ENCODE data around the gene CORIN. TPM values are rescaled to one million over a fixed set of nuclear protein-coding genes. Genes with fewer than 3 reads are reported as not detected.

Gene CORIN
- total RNA-seq, 1 experiment from 2014 or later = 3.5 TPM

- BruUV-seq (replicated peaks) = no TSS peak
- H3K4me2 ChIP-seq (ENCODE audit: low read length) = no peak overlapping the region
- no peak overlapping the region for H3K4me3 ChIP-seq (replicated peaks in 1 of 2; ENCODE audit: low read depth in 1 of 2, low read length in 2 of 2)
- H3K9me2 ChIP-seq (ENCODE audit: insufficient read depth) = 0 out of 2 replicates have a peak, but pooled peaks cover 4% of the 10 kb centered on the region
- CTCF ChIA-PET = no interaction called here
- no peaks in the 10 kb centered on the region for H4K20me1 ChIP-seq (ENCODE audit: insufficient read depth)
- DNase-seq (ENCODE audit: low read depth, low spot score) (no peak), ATAC-seq (no peak)
- H3K9ac ChIP-seq (ENCODE audit: low read length) = no peak overlapping the region
- POLR2A ChIA-PET = no interaction called here
- no peak overlapping the region for H3K27ac ChIP-seq (ENCODE audit: low read depth, low read length)
- H3K36me3 ChIP-seq (ENCODE audit: control insufficient read depth in 1 of 2, insufficient read depth in 2 of 2, low read length in 2 of 2) = peaks cover 0 to 5% of the 10 kb centered on the region in 2 experiments; a peak in 1 of 4 replicates
- RAD21 ChIA-PET (ENCODE audit: low non-redundant PET in 1 of 2, low total read pairs in 2 of 2, uncharacterized antibody in 2 of 2, unreplicated experiment in 2 of 2) = no interaction called here
- H3K27me3 ChIP-seq (ENCODE audit: insufficient read depth, low read length) = no peaks in the 10 kb centered on the region
- no peaks in the 10 kb centered on the region for H3K9me3 ChIP-seq (ENCODE audit: control insufficient read depth in 1 of 2, insufficient read depth in 1 of 2, low read depth in 1 of 2, low read length in 2 of 2)
- TF ChIP-seq SRF (IDR thresholded peaks at IDR 0.05; ENCODE audit: low read depth) = no peak
- no peak for TF ChIP-seq POLR2A (IDR thresholded peaks at IDR 0.05; ENCODE audit: borderline replicate concordance, extremely low read depth, insufficient read depth, insufficient read length)
- TF ChIP-seq POLR2AphosphoS5 (IDR thresholded peaks at IDR 0.05; ENCODE audit: low read depth, low read length) = no peak
- TF ChIP-seq, protein P1, sequence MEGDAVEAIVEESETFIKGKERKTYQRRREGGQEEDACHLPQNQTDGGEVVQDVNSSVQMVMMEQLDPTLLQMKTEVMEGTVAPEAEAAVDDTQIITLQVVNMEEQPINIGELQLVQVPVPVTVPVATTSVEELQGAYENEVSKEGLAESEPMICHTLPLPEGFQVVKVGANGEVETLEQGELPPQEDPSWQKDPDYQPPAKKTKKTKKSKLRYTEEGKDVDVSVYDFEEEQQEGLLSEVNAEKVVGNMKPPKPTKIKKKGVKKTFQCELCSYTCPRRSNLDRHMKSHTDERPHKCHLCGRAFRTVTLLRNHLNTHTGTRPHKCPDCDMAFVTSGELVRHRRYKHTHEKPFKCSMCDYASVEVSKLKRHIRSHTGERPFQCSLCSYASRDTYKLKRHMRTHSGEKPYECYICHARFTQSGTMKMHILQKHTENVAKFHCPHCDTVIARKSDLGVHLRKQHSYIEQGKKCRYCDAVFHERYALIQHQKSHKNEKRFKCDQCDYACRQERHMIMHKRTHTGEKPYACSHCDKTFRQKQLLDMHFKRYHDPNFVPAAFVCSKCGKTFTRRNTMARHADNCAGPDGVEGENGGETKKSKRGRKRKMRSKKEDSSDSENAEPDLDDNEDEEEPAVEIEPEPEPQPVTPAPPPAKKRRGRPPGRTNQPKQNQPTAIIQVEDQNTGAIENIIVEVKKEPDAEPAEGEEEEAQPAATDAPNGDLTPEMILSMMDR (IDR thresholded peaks at IDR 0.05 in 2 of 3, conservative IDR thresholded peaks at IDR 0.05 in 1 of 3; ENCODE audit: borderline replicate concordance in 1 of 3, insufficient read depth in 1 of 3, low read depth in 2 of 3, low read length in 2 of 3) = no peak
- TF ChIP-seq CEBPB (IDR thresholded peaks at IDR 0.05; ENCODE audit: low read depth) = no peak
- TF ChIP-seq, protein P2, sequence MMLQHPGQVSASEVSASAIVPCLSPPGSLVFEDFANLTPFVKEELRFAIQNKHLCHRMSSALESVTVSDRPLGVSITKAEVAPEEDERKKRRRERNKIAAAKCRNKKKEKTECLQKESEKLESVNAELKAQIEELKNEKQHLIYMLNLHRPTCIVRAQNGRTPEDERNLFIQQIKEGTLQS (IDR thresholded peaks at IDR 0.05) = no peak
- intact Hi-C loops (cut with micrococcal nuclease) = no loop called here
- H3K4me1 ChIP-seq (ENCODE audit: control insufficient read depth in 1 of 2, insufficient read depth in 2 of 2, low read length in 2 of 2) = no peaks in the 10 kb centered on the region
- H2AFZ ChIP-seq (ENCODE audit: low read depth, low read length, poor library complexity, severe bottlenecking) = no peak overlapping the region
- H3K79me2 ChIP-seq (ENCODE audit: insufficient read depth, low read length) = peaks cover 5% of the 10 kb centered on the region; the same call in 1 of the 2 replicates
Measured at GRCh38 chr4:47858006-47858405, 20.1 kb upstream of the CORIN start.

DNA sequence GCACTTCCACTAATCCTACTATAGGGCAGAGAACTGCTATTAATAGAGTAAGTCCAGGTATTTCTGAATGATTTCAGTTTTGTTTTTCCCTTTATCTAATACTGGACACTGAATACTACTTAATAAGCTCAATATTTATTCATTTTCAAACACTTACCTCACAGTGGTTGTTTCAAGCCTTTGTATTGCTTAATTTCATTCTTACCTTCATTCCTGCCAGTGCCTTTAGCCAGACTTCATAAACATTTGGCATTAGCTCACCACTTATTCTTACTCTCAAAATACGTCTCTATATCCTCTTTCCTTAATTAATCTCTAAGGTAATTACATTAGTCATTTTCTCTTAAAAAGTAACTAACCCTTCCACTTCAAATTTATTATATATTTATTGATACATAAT, 18.8 kb upstream of the CORIN start:
- ChIA-PET POLR2A (no interaction called here), RAD21 (ENCODE audit: low non-redundant PET in 1 of 2, low total read pairs in 2 of 2, uncharacterized antibody in 2 of 2, unreplicated experiment in 2 of 2) (no interaction called here), CTCF (no interaction called here)
- no peaks in the 10 kb centered on the region for H4K20me1 ChIP-seq (ENCODE audit: insufficient read depth)
- no peak overlapping the region for H2AFZ ChIP-seq (ENCODE audit: low read depth, low read length, poor library complexity, severe bottlenecking)
- H3K27ac ChIP-seq (ENCODE audit: low read depth, low read length) = no peak overlapping the region
- no peak overlapping the region for H3K4me2 ChIP-seq (ENCODE audit: low read length)
- H3K9me2 ChIP-seq (ENCODE audit: insufficient read depth) = 0 out of 2 replicates have a peak, but pooled peaks cover 4% of the 10 kb centered on the region
- no peaks in the 10 kb centered on the region for H3K9me3 ChIP-seq (ENCODE audit: control insufficient read depth in 1 of 2, insufficient read depth in 1 of 2, low read depth in 1 of 2, low read length in 2 of 2)
- 0 out of 2 replicates have a peak, but pooled peaks cover 5% of the 10 kb centered on the region for H3K79me2 ChIP-seq (ENCODE audit: insufficient read depth, low read length)
- intact Hi-C loops (cut with micrococcal nuclease) = no loop called here
- no peaks in the 10 kb centered on the region for H3K27me3 ChIP-seq (ENCODE audit: insufficient read depth, low read length)
- no peak overlapping the region for H3K4me3 ChIP-seq (replicated peaks in 1 of 2; ENCODE audit: low read depth in 1 of 2, low read length in 2 of 2)
- DNase-seq (ENCODE audit: low read depth, low spot score) (no peak), ATAC-seq (no peak)
- no TSS peak for BruUV-seq (replicated peaks)
- H3K4me1 ChIP-seq (ENCODE audit: control insufficient read depth in 1 of 2, insufficient read depth in 2 of 2, low read length in 2 of 2) = no peaks in the 10 kb centered on the region
- H3K36me3 ChIP-seq (ENCODE audit: control insufficient read depth in 1 of 2, insufficient read depth in 2 of 2, low read length in 2 of 2) = no peaks in the 10 kb centered on the region; a peak in 1 of 4 replicates
- H3K9ac ChIP-seq (ENCODE audit: low read length) = no peak overlapping the region
- no peak for TF ChIP-seq ZBTB33 (IDR thresholded peaks at IDR 0.05; ENCODE audit: extremely low read depth, insufficient replicate concordance, low read length)
- no peak for TF ChIP-seq MAX (IDR thresholded peaks at IDR 0.05)
- TF ChIP-seq SP1 (IDR thresholded peaks at IDR 0.05; ENCODE audit: low read depth) = no peak
- no peak for TF ChIP-seq SRF (IDR thresholded peaks at IDR 0.05; ENCODE audit: low read depth)
- TF ChIP-seq FOSL1 (IDR thresholded peaks at IDR 0.05; ENCODE audit: low read depth) = no peak
- no peak for TF ChIP-seq RAD21 (IDR thresholded peaks at IDR 0.05; ENCODE audit: low read depth)
- no peak for TF ChIP-seq YY1 (IDR thresholded peaks at IDR 0.05; ENCODE audit: extremely low read depth, insufficient replicate concordance, low read depth, low read length)

Measured in HCT116 (cell line).